Stimulated activated naive CD4-positive, alpha-beta T cell treated with Interleukin-2 at 50 U/mL for 16 hours (primary cell): Measurements from ENCODE around the gene LPCAT1.
"Not testable (repeated sequence)": the region's sequence is repeated elsewhere in the genome, so short reads cannot be mapped to it uniquely, and the experiment has no call there.

Experiments used
- DNase-seq: peaks from one replicate; lab custom pipeline; 2025; lab: John Stamatoyannopoulos, UW

The LPCAT1 gene

DNA sequence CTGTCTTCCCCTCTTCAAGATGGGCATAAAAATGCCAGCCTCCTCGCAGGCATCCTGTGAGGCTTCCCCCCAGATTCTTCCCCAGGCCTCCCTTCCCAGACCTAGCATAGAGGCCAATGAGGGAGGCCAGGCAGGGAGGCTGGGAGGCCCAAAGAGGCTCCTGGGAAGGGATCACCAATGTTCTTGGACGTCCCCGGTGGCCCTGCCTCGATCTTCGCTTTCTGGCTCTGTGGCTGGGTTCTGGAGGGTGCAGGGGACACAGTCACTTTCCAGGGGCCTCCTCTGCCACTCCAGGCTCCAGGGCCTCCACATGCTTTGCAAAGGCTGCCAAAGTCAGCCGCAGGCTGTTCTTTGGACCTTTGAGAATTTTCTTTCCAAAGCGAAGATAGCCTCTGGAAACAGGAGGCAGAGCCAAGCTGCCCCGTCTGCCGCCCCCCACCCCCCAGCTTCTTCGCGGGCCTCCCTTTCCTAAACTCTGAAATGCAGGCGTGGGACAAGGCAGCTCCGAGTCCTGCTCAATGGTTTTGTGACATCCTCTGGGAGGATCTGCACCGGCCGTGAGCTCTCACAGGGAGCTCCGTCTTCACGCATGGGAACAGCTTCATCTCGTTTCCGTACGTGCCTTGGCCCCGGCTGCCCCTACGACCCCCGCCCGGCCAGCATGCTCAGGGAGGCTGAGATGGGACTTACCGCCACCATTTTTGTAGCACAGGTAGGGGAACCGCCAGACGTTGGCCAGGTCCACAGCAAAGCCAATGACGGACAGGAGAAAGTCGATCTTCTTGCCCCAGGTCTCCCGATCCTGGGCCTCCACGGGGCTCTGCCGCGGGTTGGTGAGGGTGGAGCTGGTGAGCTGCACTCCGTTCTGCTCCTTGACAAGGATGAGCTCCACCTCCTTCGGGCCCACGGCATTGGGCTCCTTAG is 81.3 kb downstream of the LPCAT1 start:
- DNase-seq: no peak

DNA sequence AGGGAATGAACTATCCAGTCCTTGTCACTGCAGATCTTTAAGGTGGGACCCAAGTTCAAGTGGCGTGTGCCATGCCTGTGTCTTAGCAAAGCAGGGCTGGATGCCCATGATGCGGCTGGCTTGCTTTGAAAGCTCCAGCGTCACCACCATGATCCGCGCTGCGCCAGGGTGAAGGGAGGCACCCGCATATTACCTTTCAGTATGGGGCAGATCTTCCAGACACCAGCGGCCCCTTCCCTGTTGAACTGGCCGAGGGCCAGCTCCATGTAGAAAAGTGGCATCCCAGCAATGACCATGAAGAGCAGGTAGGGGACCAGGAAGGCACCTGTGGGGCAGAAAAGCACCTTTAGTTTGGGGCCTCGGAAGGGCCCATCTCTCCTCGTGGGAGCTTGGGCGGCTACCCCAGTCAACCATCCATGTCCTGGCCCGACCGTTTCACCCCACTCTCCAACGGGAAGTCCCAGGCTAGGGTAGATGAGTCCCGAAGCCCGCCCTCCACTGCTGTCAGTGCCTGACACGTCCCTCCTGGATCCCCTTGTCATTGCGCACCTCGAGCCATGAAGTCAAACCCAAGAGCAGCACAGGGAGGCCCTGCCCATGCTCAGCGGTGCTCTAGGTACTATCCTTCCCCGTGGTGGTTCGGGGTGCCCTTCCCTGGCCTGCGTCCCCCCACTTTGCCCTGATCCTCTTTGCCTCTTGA is 82.4 kb downstream of the LPCAT1 start:
- DNase-seq: no peak

DNA sequence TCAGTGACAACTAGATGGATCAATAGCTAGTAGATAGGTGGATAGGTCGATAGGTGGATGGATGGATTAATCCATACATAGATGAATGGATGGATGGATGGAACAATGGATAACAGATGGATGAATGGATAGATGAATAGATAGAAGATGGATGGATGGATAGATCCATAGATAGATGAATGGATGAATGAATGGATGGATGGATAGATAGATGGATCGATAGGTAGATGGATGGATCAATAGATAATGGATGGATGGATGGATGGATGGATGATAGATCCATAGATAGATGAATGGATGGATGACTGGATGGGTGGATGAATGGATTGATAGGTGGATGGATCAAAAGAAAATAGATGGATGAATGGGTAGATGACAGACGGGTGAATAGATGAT is 83.7 kb downstream of the LPCAT1 start:
- DNase-seq: no peak

DNA sequence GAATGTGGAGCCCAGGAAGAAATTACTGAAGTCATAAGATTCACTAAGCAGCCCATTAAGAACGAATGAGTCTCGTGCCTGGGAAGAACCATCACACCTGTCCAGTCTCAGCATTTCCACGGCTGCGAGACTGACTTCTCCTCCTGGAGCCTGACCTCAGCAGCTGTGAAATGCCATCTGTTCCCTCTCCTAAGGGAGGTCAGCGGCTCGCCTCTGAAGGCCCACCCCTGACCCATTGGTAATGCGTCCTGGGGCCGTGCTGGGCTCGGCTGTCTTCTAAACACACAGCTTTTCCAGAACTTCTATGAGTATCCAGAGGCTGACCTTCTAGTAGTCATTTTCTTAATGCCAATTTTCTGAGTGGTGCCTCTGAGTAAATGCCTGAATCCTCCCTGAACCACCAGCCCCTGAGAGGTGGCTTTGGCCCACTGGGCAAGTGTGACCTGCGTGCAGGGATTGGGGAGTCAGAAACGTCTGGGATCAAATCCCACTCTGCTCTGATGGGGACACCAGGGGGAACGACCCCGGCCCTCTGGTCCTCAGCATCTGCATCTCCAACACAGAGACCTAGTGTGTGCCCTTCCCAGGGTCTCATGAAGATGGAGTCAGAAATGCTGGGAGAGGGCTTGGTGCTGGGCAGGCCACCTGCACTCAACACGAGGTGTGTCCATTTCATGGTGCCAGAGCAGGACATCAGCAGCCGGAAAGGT is 84.2 kb downstream of the LPCAT1 start:
- no peak for DNase-seq

DNA sequence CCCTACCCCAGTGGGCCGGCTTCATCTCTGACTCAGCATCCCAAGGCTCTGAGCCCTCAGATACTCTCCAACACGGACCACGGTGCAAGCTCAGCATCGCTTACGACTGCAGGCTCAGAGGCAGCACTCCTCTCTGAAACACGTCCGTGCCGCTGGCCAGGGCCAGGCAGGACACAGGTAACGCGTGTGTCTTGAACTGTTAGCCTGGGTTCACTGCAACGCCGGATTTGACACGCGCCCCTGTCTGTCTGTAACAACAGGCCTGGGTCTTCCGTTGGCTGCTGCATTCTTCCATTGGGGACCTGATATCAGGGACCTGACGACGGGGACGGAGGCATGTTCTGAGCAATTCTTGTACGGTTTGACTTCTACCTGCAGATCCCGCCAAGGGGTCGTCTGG is 84.9 kb downstream of the LPCAT1 start:
- DNase-seq: no peak

DNA sequence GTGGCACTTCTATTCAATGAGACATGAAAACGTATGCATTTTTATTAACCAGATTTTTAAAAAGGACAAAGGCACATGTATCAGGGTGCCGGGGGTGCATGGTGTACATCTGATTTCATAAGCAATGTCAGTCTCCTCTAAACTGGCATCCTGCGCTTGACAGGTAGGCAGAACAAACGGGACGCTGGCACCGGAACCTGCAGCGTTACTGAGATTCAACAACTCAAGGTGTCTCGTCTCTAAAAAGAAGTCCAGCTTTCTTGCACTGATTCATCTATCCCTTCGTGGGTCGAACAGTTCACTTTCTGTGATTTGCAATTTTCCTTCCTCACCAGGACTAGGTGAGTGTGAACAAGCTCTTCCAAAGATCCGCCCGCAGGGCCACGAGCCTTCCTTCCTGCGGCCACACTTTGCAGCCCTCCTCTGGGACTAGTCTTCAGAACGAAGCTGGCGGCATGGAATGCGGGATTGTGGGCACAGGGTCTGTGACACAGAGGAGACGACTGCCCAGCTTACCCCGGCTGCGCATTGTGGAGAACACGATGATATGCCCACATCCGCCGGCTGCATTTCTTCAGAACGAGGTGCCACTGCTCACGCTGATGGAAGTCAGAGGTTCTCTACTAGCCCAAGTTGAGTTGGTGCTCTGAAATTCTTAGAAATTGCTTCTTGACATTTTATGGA is 85.7 kb downstream of the LPCAT1 start:
- no peak for DNase-seq

DNA sequence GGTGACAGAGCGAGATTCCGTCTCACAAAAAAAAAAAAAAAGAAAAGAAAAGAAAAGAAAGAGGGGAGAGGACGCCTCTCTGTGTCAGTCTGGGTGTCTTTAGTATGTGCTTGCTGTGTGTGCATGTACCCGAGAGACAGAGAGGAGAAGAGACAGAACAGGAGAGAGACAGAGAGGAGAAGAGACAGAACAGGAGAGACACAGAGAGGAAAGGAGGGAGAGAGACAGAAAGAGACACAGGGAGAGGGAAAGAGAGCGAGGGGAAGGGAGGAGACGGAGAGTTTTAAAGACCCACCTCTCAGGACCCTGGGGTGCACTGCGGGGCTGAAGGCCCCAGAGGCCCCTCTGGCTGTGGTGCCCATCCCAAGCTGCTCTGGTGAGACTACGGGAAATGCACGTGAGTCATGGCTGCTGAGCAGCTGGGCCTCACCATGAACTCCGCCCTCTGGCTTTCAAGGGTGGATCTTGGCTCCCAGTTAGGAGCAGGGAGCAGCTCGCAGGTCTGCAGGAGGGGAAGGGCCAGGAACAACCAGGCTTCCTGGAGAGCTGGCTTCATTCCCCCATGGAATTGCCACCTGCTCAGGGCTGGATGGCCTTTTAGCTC is 86.4 kb downstream of the LPCAT1 start:
- no peak for DNase-seq

DNA sequence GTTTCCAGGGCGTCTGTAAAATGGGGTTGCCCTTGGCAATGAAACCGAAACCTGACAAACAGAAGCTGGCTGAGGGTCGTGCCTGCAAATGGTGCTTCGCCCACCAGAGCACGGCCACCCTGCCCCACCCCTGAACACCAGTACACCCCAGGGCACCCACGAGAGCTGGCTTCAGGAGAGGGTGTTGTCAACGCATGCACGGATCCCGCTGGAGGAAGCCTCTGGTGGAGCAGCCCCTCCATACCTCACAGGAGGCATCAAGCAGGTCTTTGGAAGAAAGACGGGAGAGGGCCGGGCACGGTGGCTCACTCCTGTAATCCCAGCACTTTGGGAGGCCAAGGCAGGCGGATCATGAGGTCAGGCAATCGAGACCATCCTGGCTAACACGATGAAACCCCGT is 87.1 kb downstream of the LPCAT1 start:
- no peak for DNase-seq

DNA sequence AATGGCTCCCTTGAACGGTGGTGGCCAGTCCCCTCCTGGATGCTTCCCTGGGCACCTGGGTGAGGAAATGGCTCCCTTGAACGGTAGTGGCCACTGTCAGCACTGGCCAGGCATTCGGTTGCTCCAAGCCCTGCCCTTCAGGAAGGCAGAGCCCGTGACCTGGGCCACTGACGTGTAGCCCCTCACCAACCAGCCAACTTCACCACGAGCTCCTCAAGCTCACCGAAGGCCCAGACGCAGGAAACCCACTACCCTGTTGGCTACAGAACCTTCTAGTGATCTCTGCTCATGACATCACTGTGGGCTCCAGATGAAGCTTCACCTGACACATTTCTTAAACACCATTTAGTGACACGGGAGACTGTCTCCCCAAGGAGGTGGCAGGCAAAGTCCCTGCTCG is 87.7 kb downstream of the LPCAT1 start:
- DNase-seq: no peak

DNA sequence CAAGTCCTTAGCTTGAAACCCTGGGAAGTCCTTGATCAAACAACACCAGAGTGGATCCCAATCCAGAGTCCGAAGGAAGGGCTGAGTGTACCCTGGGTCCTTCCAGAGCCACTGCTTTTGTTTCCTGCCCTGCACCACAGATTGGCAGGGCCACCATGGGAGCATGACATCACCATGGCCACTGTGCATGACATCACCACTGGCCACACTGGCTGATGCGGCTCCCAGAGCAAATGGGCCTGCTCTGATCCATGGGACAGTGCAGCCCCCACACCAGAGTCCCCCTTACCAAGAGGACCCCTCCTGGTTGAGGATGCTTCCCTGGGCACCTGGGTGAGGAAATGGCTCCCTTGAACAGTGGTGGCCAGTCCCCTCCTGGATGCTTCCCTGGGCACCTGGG is 88.4 kb downstream of the LPCAT1 start:
- no peak for DNase-seq

DNA sequence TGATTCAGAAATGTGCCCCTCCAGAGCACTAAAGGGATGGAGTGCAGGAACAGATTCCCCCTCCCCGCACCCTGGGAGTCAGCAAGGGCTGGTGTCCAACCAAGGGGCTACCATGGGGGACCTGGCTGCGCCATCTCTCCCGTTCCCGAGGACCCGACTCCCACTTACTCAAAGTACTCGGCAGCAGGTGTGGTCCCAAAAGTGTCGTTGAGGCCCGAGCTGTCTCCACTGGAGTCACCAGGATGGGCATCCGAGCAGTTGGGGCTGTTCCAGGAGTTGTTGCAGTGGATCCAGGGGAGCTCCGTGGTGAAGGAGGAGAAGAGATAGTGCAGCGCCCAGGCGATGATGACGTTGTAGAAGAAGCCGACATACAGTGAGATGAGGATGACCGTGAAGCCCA is 91.5 kb downstream of the LPCAT1 start:
- DNase-seq: no peak

DNA sequence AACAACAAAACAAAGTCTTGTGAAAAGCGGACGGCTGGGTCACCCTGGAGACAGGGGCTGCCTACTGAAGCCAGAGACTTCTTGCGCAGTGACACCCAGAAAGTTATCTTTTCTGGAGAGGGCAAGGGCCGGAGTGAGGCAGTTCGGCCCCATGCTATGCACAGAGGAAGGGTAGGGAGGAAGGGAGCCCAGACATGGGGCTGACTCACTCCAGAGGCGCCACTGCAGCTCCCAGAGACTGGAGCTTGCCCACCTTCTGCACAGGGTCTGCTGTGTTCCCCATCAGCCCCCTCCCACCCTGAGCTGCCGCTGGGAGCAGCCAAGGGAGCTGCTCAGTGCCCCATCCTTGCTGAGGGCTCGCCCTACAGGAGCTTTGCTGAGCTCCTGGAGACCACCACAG is 91.9 kb downstream of the LPCAT1 start:
- DNase-seq: no peak

DNA sequence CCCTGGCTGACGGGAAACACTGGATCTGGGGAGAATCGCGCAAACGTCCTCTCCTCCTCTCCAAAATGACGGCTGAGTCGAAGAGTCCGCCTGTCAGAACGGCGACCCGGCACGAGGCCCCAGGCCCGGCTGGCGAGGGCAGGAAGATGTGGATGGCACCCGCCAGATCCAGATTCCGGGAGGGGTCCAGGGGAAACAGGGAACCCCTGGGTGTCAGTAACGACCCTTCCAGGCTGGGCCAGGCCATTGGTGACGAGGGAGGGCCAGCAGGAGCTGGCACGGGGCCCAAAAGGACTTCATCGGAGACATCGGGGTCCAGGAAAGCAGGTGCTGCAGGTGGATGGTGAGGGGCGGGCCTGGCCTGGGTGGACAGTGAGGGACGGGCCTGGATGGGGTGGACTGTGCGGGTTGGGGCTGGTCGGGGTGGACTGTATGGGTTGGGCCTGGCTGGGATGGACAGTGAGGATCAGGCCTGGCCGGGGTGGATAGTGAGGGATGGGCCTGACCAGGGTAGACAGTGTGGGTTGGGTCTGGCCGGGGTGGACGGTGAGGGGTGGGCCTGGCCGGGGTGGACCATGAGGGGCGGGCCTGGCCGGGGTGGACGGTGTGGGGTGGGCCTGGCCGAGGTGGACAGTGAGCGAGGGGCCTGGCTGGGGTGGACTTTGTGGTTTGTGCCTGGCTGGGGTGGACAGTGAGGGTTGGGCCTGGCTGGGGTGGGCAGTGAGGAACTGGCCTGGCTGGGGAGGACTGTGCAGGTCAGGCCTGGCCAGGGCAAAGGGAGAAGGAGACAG is 92.5 kb downstream of the LPCAT1 start:
- DNase-seq: no peak

DNA sequence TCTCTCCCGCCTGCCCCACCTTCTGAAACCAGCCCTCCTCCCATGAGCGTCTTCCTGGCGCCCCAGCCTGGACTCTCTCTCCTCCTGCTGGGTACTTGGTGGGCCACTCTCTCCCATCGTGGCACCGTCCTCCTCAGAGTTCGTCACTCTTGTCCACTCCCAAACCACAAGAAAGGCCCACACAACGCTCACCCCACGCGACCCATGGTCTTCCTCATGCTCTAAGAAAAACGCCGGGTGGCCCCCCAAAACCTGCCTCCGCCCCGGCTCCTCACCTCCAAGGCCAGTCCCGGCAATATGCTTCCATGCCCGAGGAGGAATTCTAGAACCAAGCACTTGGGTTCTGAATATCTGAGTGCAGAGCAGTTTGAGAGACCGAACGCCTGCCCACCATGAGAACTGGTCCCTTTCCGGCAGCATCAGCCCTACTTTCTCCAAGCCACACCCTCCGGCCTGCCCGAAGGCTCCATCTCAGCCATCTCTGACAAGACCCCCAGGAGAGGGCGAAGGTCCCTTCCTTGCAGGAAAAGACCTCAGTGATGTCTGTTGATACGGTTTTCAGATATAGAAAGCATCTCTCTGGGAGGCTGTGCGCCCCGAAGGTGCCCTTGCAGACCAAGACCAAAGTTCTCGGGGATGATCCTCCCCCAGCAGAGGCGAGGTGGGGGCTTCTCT is 93.5 kb downstream of the LPCAT1 start:
- DNase-seq: no peak

DNA sequence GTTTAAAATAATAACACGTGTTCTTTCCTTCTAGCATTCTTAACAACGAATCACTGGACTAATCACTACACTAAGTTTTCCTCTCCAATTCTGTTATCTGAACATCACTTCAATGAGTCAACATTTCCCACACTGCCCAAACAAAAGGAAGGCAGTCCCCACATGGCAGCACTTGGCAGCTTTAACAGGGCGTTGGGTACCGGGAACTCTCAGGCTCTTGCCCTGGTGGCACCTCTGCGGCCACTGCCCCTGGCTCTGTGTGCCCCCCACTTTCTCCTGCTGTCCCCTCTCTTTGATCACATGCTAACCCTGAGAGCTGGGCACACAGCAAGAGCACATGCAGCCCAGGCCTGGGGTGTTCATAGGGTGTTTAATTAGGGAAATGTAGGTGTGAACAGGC is 94.3 kb downstream of the LPCAT1 start:
- DNase-seq: no peak

DNA sequence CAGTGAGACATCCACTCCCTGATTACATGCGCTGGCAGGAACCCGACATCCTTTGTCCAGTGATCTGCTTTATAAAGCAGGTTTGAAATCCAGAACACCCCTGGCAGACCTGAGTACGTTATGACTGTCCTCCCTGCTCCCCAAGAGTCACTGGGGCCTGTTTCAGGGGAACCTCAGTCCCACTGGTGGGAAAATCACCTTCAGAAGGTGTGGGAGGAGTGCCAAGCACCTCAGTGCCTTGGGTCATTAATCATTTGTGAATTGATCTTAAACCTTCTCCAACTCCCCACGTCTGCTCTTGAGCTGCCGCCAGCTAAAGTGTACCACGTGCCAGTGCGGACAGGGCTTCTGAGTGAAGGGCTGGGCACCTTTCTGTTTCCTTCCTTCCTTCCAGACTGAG is 94.7 kb downstream of the LPCAT1 start:
- DNase-seq: no peak

DNA sequence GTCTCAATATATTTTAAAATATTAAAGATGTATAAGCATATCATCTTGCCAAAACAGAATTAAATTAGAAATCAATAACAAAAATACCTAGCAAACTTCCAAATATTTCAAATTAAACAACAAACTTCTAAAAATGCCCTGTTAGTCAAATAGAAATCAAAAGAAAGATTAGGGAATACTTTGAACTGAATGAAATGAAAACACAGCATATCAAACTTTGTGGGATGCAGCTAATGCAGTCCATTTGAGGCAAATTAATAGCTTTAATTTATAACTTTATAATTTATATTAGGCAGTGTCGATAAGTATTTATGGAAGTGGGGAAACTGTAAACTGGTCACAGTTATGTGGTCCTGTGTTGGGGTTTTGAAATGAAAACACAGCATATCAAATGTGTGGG is 95.7 kb downstream of the LPCAT1 start:
- no peak for DNase-seq

DNA sequence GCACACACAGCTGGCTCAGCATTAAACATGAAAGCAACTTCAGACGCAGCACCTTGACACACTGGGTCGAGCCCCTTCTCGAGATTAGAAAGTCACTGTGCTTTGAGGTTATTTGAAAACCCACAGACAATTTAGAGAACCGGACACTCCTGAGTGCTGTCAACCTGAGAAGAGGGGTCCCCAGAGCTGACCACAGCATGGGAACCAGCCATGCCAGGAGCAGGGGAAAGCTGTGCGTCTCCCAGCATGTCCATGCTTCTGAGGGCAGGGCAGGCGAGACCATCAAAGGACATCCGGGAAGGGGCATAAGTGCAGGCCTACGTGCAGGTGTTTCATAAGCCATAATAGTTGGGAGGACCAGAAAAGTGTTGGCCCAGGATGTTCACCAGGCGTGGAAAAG is 99.0 kb downstream of the LPCAT1 start:
- DNase-seq: no peak

DNA sequence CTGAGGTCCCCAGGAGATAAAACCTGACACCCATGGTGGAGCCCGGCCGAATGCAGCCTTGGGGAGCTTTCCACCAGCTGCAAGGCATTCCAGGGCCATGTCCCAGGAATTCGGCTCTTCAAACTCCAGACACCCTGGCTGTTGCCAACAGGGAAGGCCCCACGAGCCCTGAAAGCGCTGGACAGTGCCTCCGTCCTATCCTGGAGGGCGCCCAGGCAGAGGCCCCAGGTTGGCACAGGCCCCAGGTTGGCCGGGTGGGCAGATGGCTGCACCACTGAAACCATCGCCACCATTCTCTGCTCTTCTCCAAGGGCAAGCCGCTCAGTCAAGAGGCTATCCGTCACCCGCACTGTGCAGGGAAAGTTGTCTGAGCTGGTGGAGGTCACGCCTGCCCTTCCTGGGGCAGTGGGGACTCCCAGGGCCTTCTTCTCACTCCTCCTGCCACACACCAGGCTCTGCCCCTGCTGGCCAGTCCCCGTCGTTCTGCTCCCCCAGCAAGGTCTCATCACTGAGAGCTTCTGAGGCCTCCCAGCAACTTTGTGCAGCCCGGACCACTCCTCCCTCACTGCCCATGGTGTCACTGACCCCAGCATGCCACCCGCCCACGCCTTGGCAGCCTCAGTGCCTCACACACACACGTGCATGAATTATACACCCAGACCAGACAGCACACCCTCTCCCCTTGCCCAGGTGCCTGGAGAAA is 99.7 kb downstream of the LPCAT1 start:
- no peak for DNase-seq

DNA sequence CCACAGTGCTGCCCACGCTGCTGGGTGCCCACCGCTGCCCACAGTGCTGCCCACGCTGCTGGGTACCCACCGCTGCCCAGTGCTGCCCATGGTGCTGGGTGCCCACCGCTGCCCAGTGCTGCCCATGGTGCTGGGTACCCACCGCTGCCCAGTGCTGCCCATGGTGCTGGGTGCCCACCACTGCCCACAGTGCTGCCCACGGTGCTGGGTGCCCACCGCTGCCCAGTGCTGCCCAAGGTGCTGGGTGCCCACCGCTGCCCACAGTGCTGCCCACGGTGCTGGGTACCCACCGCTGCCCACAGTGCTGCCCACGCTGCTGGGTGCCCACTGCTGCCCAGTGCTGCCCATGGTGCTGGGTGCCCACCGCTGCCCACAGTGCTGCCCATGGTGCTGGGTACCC is 101.2 kb downstream of the LPCAT1 start:
- not testable (repeated sequence) for DNase-seq
